NCI-H2107 (cell line): ENCODE measurements around the gene MYO19.
"Not testable (repeated sequence)": the region's sequence is repeated elsewhere in the genome, so short reads cannot be mapped to it uniquely, and the experiment has no call there.

Experiments
- DNase-seq: peaks from one replicate; lab custom pipeline; 2025; lab: John Stamatoyannopoulos, UW

MYO19 gene

DNA sequence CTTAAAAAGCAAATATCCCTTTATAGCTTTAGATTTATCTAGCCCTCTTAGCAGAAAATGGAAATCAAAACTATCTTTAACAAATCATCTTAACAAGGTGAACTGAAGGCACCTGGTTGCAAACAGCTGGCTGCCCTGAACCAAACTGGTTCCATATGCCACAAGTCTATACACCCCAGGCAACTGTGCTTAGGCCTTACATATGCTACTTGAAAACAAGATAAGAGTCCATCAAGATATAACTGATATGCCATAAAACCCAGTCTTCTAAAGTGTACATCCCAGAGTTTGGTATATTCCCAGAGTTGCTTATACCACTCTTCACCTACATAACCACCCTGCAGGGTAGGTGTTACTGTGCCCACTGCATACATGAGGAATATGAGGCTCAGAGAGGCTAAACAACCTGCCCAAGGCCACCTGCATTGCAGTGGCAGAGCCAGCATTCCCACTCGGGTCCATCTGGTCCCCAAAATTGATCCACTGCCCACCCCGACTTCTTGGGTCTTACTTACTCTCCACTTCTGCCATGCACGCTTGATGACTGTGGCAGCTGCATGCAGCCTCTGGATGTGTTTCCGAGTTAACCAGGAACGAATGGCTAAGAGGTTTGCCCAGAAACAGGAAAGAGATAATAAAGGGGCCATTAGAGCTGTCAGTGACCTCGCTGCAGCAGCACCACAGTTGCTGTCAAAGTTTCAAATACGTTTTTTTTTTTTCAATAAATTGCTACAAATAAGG, 35.9 kb downstream of the MYO19 start:
- no peak for DNase-seq

DNA sequence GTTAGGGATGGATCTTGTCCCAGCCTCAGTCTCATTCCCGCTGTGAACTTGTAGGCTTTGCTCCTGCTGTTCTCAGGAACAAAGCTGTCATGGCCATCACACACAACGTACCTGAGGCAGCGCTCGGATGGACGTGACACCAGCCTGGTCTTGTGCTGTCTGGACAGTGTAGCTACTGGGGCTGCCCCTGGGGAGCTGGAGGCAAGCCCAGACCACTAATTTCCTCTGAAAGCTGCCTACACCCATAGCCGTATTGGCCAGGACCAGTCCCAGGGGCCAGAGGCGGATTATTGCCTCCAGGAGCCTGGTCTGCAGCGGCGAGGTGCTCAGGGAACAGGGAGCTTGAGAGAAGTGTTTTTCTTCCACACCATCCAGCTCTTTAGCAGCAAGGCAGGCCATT, 36.5 kb downstream of the MYO19 start:
- no peak for DNase-seq

DNA sequence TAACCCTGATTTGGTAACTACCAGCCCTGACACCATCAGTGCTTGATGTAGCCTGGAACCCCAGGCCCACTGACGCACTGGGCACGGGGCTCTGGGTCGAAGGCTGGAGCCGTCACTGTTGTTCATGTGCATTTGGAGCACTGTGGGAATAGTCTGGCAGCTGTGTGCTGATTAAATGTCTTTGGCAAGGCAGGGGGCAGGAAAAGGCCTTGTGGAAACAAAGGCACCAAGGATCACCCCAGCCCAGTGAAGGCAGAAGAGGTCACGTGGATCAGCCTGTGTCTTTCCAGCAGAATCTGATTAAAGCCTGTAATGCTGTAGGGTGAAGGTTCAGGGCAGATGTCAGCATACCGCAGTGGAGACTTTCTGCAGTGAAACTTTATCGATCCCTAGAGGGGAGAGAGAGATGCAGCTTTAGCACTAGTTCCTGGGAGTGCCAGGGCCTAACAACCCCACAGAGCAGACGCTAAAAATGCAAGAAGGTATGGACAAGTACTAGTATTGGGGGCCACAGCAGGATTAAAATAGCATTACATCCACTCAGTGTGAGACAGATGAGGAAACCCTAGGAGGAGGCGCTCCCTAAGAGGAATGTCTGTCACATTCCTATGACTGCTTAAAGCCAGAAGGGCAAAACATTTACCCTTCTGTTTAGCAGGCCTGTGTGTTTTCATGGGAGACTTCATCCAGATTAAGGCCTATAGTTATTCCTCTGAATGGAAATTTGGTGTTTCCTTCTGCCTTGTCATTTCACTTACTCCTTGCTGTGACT, 38.5 kb downstream of the MYO19 start:
- no peak for DNase-seq

DNA sequence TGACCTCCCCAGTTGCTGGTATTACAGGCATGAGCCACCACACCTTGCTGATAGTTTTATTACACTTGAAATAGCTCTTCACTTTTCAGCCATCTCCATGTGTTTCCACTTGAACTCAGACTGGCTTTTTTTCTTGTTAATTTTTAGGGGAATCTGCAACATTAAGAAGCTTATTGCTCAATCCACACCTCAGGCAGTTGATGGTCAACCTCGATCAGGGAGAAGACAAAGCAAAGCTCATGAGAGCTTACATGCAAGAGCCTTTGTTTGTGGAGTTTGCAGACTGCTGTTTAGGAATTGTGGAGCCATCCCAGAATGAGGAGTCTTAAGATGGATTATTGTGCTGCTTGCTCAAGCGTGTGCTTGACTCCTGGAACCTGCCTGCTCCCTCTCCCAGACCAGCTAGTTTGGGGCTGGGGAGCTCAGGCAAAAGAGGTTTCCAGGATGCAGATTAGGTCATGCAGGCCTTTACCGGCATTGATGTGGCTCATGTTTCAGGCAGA, 39.5 kb downstream of the MYO19 start:
- DNase-seq: no peak

DNA sequence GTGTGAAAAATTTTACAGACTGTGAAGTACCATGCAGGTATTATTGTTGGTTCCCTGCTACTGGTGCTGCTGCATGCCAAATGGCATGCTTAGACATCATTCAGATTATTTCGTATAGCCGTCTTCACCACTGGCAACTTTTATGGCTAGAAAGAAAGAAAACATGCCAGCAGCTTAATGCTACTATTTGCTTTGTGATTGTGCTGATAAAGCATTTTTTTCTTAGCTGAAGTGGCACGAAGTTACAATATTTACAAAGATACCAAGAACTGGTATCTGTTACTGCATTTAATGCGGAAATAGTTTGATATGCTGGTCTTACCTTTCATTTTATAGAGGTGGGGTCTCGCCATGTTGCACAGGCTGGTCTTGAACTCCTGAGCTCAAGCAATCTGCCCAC, 40.0 kb downstream of the MYO19 start:
- no peak for DNase-seq

DNA sequence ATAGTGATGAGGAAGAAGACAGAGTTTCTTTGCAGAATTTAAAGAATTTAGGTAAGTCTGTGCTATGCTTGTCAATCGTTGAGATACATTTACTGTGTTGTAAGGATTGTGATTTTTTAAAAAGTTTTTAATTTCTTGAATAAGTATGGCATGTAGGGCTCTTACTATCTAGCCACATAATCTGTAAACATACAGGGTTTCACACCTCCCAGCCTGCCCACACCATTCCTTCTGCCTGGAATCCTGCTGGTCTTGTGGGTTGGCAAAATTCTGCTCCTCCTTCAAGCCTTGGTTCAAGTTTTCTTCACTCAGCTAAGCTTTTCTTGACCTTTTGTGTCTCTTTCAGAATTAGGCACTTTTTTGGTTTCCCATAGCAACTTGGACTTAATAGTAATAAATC, 40.7 kb downstream of the MYO19 start:
- no peak for DNase-seq

DNA sequence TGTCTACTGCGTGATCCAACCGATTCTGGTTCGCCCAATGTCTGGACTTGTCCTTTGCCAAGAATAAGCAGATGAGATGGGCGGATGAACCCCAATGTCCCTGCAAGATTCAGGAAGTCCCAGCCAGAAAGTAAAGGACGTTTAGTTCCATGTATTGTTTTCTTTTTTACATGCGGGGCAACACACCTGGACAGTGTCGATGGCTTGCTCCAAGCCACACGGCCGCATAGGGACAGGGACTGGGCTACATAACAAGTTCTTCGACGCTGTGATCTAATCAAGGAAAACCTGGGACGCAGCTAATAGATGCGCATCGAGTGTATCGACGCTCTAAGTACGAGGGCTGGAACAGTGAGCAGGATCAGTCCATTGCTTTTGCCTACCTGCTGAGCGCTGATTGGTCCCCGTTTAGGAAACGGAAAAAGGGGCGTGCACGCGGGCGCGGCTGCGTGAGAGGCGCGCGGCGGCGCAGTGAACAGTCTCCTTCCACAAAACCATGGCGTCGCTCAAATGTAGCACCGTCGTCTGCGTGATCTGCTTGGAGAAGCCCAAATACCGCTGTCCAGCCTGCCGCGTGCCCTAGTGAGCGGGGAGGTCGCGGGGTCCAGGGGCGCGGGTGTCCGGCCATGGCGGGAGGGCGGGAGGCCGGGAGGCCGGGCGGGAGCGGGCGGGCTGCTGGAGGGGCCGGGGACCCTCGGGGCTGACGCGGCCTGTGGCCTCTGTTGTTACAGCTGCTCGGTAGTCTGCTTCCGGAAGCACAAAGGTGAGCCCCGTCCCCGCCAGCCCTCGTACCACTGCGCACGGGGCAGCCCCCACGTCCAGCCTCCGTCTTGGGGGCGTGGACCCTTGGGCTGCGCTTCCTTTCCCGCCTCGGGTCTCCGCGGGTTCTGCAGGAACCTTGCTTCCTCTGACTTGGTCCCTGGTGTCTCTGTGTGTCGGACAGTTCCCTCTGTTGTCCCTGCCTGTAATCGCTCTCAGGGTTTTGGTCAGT, 48.2 kb downstream of the MYO19 start, which contains the start of gene ZNHIT3:
ZNHIT3 (plus strand) TSS at position 478 of the 991 bp plus-strand sequence; CDS start at position 497, 19 bp downstream.
- DNase-seq: peak; percentile 89

DNA sequence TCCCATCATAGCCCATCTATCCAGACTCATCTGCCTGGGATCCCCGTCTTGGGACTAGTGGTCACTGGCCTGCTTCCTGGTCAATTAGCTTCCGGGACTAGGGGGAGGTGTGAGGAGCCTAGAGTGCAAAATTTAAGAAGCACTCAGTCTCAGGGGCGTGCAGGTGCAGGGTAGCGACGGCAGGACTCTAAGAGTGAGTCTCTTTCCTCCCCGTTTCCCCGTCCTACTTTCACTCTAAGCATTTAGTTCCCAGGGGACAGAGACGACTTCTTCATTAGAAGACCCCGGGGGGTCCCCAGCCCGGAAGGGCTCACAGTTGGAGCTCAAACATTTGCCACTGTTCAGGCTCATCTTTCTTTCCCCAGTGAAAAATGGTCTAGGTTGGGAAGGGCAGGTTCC, 48.9 kb downstream of the MYO19 start:
- DNase-seq: no peak

DNA sequence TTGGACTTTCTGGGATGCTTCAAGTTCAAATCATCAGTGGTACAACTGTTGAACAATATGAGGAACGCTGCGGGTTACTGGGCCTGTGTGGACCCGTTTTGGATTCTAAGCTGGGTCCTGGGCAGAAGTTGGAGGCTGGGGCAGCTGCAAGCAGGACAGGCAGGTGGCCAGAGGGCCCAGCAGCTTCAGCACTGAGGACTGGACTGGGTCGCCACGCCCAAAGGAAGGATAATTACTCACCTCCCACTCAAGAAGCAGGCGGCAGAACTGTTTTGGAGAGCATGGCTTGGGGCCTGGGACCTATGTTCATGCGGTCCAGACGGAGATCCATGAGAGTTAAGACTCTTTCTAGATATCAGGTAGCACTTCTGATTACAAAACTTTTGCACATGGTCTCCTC, 49.6 kb downstream of the MYO19 start:
- DNase-seq: no peak

DNA sequence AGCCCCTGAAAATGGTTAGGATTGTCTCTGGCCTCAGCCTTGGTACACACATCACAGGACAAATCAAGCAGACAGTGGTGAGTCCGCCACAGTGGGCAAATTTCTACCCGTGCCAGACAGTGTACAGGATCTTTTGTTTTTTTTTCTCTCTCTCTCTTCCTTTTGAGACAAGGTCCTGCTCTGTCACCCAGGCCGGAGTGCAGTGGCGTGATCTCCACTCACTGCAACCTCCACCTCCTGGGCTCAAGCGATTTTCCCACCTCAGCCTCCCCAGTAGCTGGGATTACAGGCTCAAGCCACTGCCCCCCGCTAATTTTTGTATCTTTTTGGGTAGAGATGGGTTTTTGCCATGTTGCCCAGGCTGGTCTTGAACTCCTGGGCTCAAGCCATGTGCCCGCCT, 50.6 kb downstream of the MYO19 start:
- not testable (repeated sequence) for DNase-seq

DNA sequence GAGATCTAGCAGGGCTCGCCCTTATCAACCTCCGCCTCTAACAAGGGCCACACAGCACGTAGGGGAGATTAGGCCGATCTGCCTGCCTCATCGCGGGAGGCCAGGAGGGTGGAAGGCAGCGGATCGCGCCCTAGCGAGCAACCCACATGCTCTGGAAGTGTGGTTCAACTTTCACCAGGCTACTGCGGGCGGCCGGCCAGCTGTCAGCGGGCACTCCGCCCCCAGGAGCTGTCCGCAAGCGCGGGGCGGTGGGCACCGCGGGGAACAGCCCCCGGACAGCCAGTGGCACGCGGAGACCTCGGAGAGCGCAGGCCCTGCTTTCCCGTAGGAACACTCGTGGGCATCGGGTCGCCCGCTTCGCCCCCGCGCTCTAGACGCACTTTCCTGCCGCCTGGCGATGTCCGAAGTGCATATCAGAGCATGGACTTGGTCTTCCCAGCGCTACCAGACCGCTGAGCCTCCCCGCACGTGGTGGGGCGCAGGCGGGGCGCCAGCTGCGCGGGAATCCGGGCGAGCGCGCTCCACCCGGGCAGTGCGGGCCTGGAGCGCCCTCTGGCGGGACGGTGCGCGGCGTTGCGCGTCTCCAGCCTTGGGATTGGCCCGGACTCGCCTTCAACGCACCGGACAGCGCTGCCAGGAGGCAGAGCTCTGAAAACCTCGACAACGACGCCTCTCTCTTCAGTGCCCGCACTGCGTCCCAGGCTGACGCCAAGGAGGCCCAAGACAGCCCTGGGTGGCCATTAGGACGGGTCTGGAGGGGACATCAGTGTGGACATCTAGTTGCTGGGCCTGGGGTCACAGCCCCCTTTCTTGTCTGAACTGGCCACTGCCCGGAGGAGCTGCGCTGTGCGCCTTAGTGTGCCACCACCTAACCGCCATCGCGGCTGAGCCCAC, 51.8 kb downstream of the MYO19 start:
- DNase-seq: peak; percentile 69

DNA sequence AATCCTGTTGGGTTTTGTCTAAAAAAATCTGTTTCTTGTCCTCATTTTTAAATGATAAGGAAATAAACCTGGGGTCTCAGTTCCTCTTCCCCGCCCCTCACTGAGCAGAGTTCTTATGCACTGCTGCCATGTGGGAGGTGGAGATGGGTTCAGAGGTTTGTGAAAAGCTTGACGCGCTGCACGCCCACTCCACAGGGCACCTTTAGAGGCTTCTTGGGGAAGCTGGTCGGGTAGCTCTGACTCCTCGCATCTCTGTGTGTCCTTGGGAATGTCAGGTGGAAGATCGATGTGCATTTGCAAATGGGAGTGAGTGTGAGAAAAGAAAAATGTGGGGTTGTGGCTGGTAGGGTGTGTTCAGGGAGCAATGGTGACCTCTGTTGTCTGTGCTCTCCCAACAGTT, 52.8 kb downstream of the MYO19 start:
- DNase-seq: no peak

DNA sequence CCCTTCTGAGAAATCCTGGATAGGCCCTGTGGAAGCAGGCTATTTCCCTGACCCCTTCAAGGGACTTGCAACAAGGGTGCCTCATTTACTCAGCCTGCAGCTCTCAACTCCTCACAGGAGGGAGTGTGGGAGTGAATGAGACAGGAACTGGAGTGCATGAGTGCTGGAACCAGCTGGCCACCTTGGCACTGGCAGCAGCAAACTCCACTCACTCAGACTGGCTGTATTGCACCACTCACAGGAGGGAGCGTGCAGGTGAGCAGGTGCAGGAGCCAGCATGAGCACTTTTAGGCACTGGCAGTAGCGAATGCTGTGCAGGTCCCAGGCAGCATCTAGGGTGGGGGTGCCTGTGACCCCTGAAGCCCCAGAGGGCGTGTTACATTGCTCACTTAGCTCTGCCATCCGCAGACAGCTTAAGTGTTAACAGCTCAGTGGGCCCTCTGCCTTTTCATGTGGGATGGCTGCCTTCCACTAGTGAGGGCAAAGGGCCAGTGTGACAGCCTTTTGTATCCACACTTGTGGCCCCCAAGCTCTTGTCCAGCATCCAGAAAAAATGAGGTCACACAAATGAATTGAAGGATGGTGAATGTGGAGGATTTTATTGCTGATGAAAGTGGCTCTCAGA, 59.2 kb downstream of the MYO19 start:
- peak; percentile 20 for DNase-seq

DNA sequence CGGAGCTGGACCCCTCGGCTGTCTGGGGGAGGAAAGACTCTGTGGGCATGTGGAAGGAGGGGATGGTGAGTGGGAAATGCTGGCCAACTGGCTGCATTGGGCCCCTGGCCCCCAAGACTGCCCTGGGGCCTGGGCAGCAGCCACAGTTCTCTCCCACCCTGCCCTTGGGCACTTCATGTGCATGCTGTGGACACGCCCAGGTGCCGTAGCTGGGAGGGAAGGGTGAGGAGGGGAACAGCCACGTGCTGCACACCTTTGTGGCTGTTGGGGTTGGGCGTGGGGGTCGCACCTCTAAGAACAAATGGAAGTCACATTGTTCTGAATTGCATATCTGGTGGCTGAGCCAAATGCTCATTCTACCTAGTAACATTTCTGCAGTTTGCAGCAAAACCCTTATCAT, 60.1 kb downstream of the MYO19 start:
- DNase-seq: no peak

DNA sequence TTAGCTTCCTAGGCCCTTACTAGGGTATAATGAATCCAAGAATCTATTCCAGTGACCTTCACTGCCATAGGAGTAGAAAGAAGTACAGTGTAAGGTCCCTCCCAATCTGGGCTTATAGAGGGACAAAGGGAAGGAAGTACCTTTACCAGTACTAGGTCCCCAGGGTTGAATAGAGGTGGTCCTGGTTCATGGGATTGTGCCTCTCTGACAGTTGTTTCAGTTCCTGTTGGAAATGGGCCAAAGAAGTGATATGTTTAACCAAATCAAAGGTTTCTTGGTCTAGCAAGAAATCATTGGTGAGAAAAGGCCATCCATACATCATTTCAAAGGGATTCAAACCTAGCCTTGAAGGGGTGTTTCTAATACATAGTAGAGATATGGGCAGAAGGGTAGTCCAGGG, 64.2 kb downstream of the MYO19 start:
- DNase-seq: no peak

DNA sequence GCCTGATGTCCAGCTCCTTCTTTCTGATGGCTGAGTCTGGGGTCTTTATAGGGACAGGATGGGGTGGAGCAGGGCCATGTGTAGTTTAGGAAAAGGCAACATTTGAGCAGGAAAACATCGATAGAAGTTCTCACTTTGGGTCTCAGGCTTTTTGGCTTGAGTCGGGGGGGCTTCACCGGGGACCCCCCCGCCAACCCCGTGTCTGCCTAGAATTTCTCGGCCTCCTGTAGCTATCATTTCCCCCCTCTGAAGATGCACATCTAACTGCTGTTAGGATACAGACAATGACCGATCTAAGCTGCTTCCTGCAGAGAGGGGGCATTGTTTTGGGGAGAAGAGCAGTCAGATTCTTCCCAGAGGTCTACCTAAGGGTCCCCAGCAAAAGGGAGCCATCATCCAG, 64.9 kb downstream of the MYO19 start:
- no peak for DNase-seq

DNA sequence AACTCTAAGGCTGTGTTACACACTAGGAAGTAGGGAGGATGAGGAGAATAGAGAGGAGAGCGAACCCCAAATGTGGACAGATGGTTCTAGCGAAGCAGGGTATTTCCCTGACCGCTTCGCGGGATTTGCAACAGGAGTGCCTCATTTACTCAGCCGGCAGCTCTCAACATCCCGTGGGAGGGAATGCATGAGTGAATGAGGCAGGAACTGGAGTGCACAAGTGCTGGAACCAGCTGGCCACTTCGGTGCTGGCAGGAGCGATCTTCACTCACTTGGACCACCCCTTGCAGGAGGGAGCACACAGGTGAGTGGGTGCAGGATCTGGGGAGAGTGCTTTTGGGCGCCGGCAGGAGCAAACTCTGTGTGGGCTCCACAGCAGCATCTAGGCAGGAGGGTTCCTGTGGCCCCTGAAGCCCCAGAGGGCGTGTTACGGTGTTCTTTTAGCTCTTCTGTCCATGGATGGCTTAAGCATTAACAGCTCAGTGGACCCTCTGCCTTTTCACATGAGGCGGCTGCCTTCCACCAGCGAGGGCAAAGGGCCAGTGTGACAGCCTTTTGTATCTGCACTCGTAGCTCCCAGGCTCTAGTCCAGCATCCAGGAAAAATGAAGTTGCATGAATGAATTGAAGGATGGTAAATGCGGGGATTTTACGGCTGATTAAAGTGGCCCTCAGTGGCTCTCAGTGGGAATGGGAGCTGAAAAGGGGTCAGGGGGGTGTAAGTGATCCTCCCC, 65.6 kb downstream of the MYO19 start:
- DNase-seq: peak; percentile 35

DNA sequence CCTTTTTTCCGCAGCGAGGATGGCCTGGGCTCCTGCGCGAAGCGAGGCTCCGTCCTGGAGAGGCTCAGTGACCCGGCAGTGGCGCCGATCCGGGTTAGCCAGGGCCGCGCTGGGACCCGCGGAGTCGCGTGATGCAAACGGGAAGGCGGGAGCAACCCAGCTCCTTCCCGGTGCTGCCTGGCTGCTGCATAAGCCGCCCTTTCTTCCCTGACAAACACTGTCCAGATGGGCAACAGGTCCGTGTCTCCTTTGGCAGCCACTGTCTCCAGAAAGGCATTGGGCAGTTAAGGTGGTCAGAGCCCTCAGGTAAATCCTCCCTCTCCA, 69.9 kb downstream of the MYO19 start:
- DNase-seq: no peak

DNA sequence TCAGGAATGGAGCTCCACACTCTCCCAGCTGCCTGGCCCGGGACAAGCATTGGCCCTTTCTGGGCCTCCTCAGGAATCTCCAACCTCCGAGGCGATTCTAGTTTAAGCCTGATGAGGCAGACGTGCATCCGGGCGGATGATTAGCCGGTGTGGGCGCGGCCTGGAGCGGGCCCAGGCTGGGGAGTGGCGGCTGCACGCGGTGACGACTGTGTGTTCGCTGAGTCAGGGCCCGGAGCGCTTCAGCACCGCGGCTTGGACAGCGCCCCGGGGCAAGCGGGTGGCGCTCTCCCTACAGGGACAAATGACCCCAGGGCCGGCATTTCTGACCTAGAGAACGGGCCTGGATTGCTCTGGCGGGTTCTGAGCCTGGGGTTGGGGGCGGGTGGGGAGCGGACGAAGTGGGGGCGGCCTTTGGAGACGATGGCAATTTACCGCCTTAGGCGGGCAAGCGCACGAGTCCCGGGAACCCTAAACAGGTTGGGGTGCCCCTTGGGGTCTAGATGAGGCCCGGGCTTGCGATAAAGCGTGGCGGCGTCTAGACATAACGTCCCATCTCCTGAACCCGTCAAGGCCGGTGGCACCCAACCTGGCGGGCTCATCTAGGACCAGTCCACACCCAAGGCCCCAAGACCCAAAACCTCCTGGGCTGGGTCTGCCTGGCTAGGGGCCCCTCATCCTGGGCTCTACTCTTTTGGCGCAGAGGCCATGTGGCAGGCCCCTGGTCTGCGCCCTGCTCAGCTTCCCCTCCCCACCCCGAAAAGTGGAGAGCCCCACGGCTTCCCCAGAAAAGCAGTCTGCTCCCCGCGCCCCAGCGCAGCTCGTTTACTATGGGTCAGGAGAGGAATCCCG, 70.5 kb downstream of the MYO19 start:
- no peak for DNase-seq
